ENCODE measurements around the gene SNCA. TPM values are rescaled to one million over a fixed set of nuclear protein-coding genes. Genes with fewer than 3 reads are reported as not detected.

The SNCA gene
- 0.39 and 0.44 TPM in 2 replicates for total RNA-seq

- peaks cover 67% of the 10 kb centered on the region for H3K27me3 Mint-ChIP-seq (ENCODE audit: low read depth)
- DNase-seq (ENCODE audit: low spot score), result peak; percentile 20
- intact Hi-C loops (cut with micrococcal nuclease), result loop anchor here (5.0 to 10.0 kb wide), 5 partner anchors 60 to 542 kb away; partner anchors contain the start of gene CCSER1
These were observed at the start of gene SNCA for GRCh38 chr4:89836897-89837384. SNCA (minus strand) TSS chr4:89837161; CDS start chr4:89835667, 1,494 bp downstream.

DNA sequence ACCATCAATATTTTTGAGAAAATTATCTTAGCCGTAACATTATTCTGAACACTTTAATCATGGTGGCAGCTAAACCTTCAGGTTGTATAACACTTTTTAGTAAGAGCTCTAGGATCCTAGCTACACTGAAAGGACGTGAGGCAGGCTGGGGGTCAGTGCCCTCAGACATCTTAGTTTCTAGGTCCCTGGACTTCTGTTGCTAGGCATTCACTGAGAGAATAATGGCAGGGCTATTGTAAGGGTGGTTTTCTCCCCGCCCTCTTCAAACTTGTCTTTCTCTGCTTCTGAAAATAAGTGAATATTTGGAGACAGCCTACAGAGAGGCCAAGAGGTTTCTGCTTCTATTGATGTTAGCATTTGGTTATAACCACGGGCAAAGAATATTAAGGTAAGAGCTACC is 42.3 kb upstream of the SNCA start:
- intact Hi-C loops (cut with micrococcal nuclease), result no loop called here
- Mint-ChIP-seq H3K9me3 (no peaks in the 10 kb centered on the region), H3K27me3 (ENCODE audit: low read depth) (peaks cover 17% of the 10 kb centered on the region), H3K4me3 (ENCODE audit: low read depth) (no peak overlapping the region), H3K27ac (no peak overlapping the region), H3K4me1 (ENCODE audit: low read depth) (peaks cover 4% of the 10 kb centered on the region), H3K36me3 (ENCODE audit: low read depth) (no peaks in the 10 kb centered on the region)
- no peak for DNase-seq (ENCODE audit: low spot score)

More at GRCh38 chr4:89836897-89837384, at the start of gene SNCA:
- peak within 1 kb of the TSS; percentile 70 for H3K4me3 Mint-ChIP-seq (ENCODE audit: low read depth)
- H3K36me3 Mint-ChIP-seq (ENCODE audit: low read depth), result peaks cover 5% of the 10 kb centered on the region
- no peaks in the 10 kb centered on the region for H3K9me3 Mint-ChIP-seq
- H3K27ac Mint-ChIP-seq, result no peak within 1 kb of the TSS
- peaks cover 20% of the 10 kb centered on the region for H3K4me1 Mint-ChIP-seq (ENCODE audit: low read depth)

GRCh38 chr4:89878611-89879010 is 41.6 kb upstream of the SNCA start:
- H3K4me1 Mint-ChIP-seq (ENCODE audit: low read depth), result peaks cover 4% of the 10 kb centered on the region
- DNase-seq (ENCODE audit: low spot score), result no peak
- H3K4me3 Mint-ChIP-seq (ENCODE audit: low read depth), result no peak overlapping the region
- no peak overlapping the region for H3K27ac Mint-ChIP-seq
- H3K27me3 Mint-ChIP-seq (ENCODE audit: low read depth), result peaks cover 17% of the 10 kb centered on the region
- intact Hi-C loops (cut with micrococcal nuclease), result no loop called here
- no peaks in the 10 kb centered on the region for H3K9me3 Mint-ChIP-seq
- H3K36me3 Mint-ChIP-seq (ENCODE audit: low read depth), result no peaks in the 10 kb centered on the region

- DNase-seq (ENCODE audit: low spot score), result no peak
- no peaks in the 10 kb centered on the region for H3K9me3 Mint-ChIP-seq
- H3K4me1 Mint-ChIP-seq (ENCODE audit: low read depth), result peaks cover 4% of the 10 kb centered on the region
- H3K27ac Mint-ChIP-seq, result no peak overlapping the region
- H3K4me3 Mint-ChIP-seq (ENCODE audit: low read depth), result no peak overlapping the region
- intact Hi-C loops (cut with micrococcal nuclease), result no loop called here
- H3K27me3 Mint-ChIP-seq (ENCODE audit: low read depth), result peaks cover 10% of the 10 kb centered on the region
- H3K36me3 Mint-ChIP-seq (ENCODE audit: low read depth), result no peaks in the 10 kb centered on the region
These were observed 39.6 kb upstream of the SNCA start for GRCh38 chr4:89876548-89876947.

DNA sequence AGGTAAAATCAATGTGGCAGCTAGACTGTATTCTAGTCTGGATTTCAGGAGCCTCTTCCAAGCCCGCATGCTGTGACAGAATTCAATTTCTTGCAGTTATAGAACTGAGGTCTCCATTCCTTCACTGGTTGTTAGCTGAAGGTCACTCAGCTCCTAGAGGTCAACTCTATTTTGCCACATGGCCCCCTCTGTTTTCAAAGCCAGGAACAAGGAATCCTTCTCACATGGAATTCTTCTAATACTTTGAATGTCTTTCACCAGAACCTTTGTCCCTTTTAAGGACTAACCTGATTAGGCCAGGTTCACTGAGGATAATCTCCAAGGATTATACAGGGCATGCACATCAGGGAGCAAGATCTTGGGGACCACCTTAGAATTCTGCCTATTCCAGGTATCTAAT is 34.2 kb upstream of the SNCA start:
- H3K9me3 Mint-ChIP-seq, result no peaks in the 10 kb centered on the region
- peaks cover under 1% of the 10 kb centered on the region for H3K4me1 Mint-ChIP-seq (ENCODE audit: low read depth)
- no peaks in the 10 kb centered on the region for H3K36me3 Mint-ChIP-seq (ENCODE audit: low read depth)
- intact Hi-C loops (cut with micrococcal nuclease), result no loop called here
- no peak for DNase-seq (ENCODE audit: low spot score)
- H3K4me3 Mint-ChIP-seq (ENCODE audit: low read depth), result no peak overlapping the region
- peaks cover 10% of the 10 kb centered on the region for H3K27me3 Mint-ChIP-seq (ENCODE audit: low read depth)
- no peak overlapping the region for H3K27ac Mint-ChIP-seq

- Mint-ChIP-seq H3K9me3 (no peaks in the 10 kb centered on the region), H3K4me3 (ENCODE audit: low read depth) (no peak overlapping the region), H3K36me3 (ENCODE audit: low read depth) (no peaks in the 10 kb centered on the region), H3K27me3 (ENCODE audit: low read depth) (peaks cover 13% of the 10 kb centered on the region), H3K27ac (no peak overlapping the region), H3K4me1 (ENCODE audit: low read depth) (no peaks in the 10 kb centered on the region)
- intact Hi-C loops (cut with micrococcal nuclease), result no loop called here
- no peak for DNase-seq (ENCODE audit: low spot score)
These were observed 32.1 kb upstream of the SNCA start for GRCh38 chr4:89868999-89869589.

GRCh38 chr4:89868276-89868675 is 31.3 kb upstream of the SNCA start:
- Mint-ChIP-seq H3K4me3 (ENCODE audit: low read depth) (no peak overlapping the region), H3K9me3 (no peaks in the 10 kb centered on the region), H3K36me3 (ENCODE audit: low read depth) (no peaks in the 10 kb centered on the region), H3K27me3 (ENCODE audit: low read depth) (peaks cover 14% of the 10 kb centered on the region), H3K27ac (no peak overlapping the region), H3K4me1 (ENCODE audit: low read depth) (no peaks in the 10 kb centered on the region)
- intact Hi-C loops (cut with micrococcal nuclease), result no loop called here
- DNase-seq (ENCODE audit: low spot score), result no peak

- no peak for DNase-seq (ENCODE audit: low spot score)
- Mint-ChIP-seq H3K27me3 (ENCODE audit: low read depth) (peaks cover 22% of the 10 kb centered on the region), H3K4me1 (ENCODE audit: low read depth) (no peaks in the 10 kb centered on the region), H3K36me3 (ENCODE audit: low read depth) (no peaks in the 10 kb centered on the region), H3K4me3 (ENCODE audit: low read depth) (no peak overlapping the region), H3K9me3 (no peaks in the 10 kb centered on the region), H3K27ac (no peak overlapping the region)
- intact Hi-C loops (cut with micrococcal nuclease), result no loop called here
These were observed 26.6 kb upstream of the SNCA start for GRCh38 chr4:89863533-89863932.

- Mint-ChIP-seq H3K4me1 (ENCODE audit: low read depth) (no peaks in the 10 kb centered on the region), H3K4me3 (ENCODE audit: low read depth) (no peak overlapping the region), H3K27ac (no peak overlapping the region), H3K36me3 (ENCODE audit: low read depth) (no peaks in the 10 kb centered on the region), H3K9me3 (no peaks in the 10 kb centered on the region), H3K27me3 (ENCODE audit: low read depth) (peaks cover 15% of the 10 kb centered on the region)
- DNase-seq (ENCODE audit: low spot score), result no peak
- intact Hi-C loops (cut with micrococcal nuclease), result no loop called here
These were observed 24.0 kb upstream of the SNCA start for GRCh38 chr4:89860971-89861370.

- intact Hi-C loops (cut with micrococcal nuclease), result no loop called here
- peaks cover 2% of the 10 kb centered on the region for H3K27me3 Mint-ChIP-seq (ENCODE audit: low read depth)
- H3K4me3 Mint-ChIP-seq (ENCODE audit: low read depth), result no peak overlapping the region
These were observed 18.3 kb upstream of the SNCA start for GRCh38 chr4:89855236-89855635.

DNA sequence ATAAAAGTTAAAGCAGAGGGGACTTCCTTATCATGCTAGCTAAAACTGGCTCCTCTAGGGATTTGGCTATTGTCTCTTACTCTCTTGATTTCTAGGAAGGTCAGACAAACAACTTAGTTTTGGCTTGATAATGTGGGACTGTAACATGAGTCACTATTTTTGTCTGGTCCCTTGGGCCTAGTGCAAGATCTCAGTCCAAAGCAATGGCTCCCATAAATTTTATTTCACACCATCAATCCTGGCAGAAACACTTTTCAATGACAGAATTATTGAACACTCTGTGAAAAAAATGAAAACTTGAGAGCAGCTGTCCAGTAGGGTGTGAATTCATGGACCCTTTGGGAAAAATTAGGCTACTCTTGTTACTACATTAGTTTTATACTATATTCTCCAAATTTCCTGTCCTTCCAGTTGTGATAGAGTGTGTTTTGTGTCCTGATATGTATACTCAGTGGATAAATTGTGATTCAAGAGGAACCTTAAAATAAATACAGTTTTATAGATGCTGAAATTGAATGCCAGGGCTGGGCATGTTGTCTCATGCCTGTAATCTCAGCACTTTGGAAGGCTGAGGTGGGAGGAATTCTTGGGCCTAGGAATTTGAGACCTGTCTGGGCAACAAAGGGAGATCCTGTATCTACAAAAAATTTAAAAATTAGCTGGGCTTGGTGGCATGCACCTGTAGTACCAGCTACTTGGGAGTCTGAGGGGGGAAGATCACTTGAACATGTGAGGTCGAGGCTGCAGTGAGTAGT is 10.8 kb upstream of the SNCA start:
- no peak for DNase-seq (ENCODE audit: low spot score)
- Mint-ChIP-seq H3K4me1 (ENCODE audit: low read depth) (no peaks in the 10 kb centered on the region), H3K9me3 (peaks cover 4% of the 10 kb centered on the region), H3K36me3 (ENCODE audit: low read depth) (no peaks in the 10 kb centered on the region), H3K27ac (no peak overlapping the region), H3K4me3 (ENCODE audit: low read depth) (no peak overlapping the region), H3K27me3 (ENCODE audit: low read depth) (peaks cover 11% of the 10 kb centered on the region)
- intact Hi-C loops (cut with micrococcal nuclease), result no loop called here

More at GRCh38 chr4:89855236-89855635, 18.3 kb upstream of the SNCA start:
- H3K27ac Mint-ChIP-seq, result no peak overlapping the region
- H3K4me1 Mint-ChIP-seq (ENCODE audit: low read depth), result no peaks in the 10 kb centered on the region
- no peaks in the 10 kb centered on the region for H3K36me3 Mint-ChIP-seq (ENCODE audit: low read depth)
- DNase-seq (ENCODE audit: low spot score), result no peak
- H3K9me3 Mint-ChIP-seq, result no peaks in the 10 kb centered on the region

GRCh38 chr4:89839558-89839957 is 2.6 kb upstream of the SNCA start:
- H3K4me1 Mint-ChIP-seq (ENCODE audit: low read depth), result peaks cover 20% of the 10 kb centered on the region
- DNase-seq (ENCODE audit: low spot score), result no peak
- H3K36me3 Mint-ChIP-seq (ENCODE audit: low read depth), result peaks cover 5% of the 10 kb centered on the region
- peaks cover 64% of the 10 kb centered on the region for H3K27me3 Mint-ChIP-seq (ENCODE audit: low read depth)
- intact Hi-C loops (cut with micrococcal nuclease), result loop anchor here (5.0 to 10.0 kb wide), 5 partner anchors 58 to 545 kb away; partner anchors contain the start of gene CCSER1
- no peak overlapping the region for H3K4me3 Mint-ChIP-seq (ENCODE audit: low read depth)
- no peaks in the 10 kb centered on the region for H3K9me3 Mint-ChIP-seq
- no peak overlapping the region for H3K27ac Mint-ChIP-seq

DNA sequence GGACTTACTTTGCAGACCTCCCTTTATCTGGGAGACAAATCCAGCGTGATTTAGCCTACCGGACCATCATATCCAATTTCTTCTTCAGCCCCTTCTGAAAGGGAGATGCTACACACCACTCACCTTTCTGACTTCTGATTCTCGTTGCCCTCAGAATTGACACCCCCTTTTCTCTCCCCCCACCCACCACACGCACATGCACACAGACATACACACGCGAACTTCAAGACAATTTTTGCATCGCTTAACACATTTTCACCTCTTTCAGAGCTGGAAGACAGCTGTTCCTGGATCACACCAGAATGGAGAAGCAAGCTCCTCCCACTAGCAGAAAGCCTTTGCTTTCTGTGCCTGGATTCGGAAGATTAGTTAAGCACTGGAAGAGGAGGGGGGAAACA is 1.0 kb upstream of the SNCA start:
- peaks cover 5% of the 10 kb centered on the region for H3K36me3 Mint-ChIP-seq (ENCODE audit: low read depth)

More for the DNA sequence above, 1.0 kb upstream of the SNCA start:
- intact Hi-C loops (cut with micrococcal nuclease), result loop anchor here (5.0 to 10.0 kb wide), 5 partner anchors 59 to 543 kb away; partner anchors contain the start of gene CCSER1
- peaks cover 66% of the 10 kb centered on the region for H3K27me3 Mint-ChIP-seq (ENCODE audit: low read depth)
- H3K4me3 Mint-ChIP-seq (ENCODE audit: low read depth), result peak overlapping the region; percentile 70
- peaks cover 20% of the 10 kb centered on the region for H3K4me1 Mint-ChIP-seq (ENCODE audit: low read depth)
- no peak overlapping the region for H3K27ac Mint-ChIP-seq
- no peak for DNase-seq (ENCODE audit: low spot score)
- no peaks in the 10 kb centered on the region for H3K9me3 Mint-ChIP-seq

All from activated T-helper 2 cell treated with anti-CD3 and anti-CD28 coated beads, Interferon-gamma antibody, Interleukin-2, Interleukin-4, amounts not matched to agents 10 μg/mL and 5 μg/mL and 100 μg/mL, durations not matched to agents 14 hours and 24 hours and 36 hours (primary cell).